Effector CD4-positive, alpha-beta T cell (primary cell): ENCODE data around the gene PLEKHA1.

Experiments
- DNase-seq: peaks from one replicate; pipeline ENCODE4 v3.0.0-alpha.2; 2020
- total RNA-seq: gene quantifications from one replicate; lab custom pipeline; 2026; lab: John Stamatoyannopoulos, UW

PLEKHA1 gene
- 121 reads per million, percentile 86 among the genes with 10 or more reads in this experiment for total RNA-seq

GRCh38 chr10:122374237-122374858 lies at the start of gene PLEKHA1:
Gene PLEKHA1 (plus strand): TSS chr10:122374708. CDS start chr10:122393201, 18,493 bp downstream.
- peak; percentile 90 for DNase-seq

- DNase-seq: no peak
These were observed 49.3 kb upstream of the PLEKHA1 start for GRCh38 chr10:122325235-122325634.

- no peak for DNase-seq
These were observed 48.1 kb upstream of the PLEKHA1 start for GRCh38 chr10:122326385-122326784.

GRCh38 chr10:122326806-122327205 lies 47.7 kb upstream of the PLEKHA1 start:
- no peak for DNase-seq

- DNase-seq: no peak
These were observed 47.0 kb upstream of the PLEKHA1 start for GRCh38 chr10:122327237-122328206.

- DNase-seq: no peak
These were observed 45.8 kb upstream of the PLEKHA1 start for GRCh38 chr10:122328676-122329075.

- no peak for DNase-seq
These were observed 45.1 kb upstream of the PLEKHA1 start for GRCh38 chr10:122329416-122329815.

GRCh38 chr10:122331100-122331499 lies 43.4 kb upstream of the PLEKHA1 start:
- no peak for DNase-seq

- no peak for DNase-seq
These were observed 42.7 kb upstream of the PLEKHA1 start for GRCh38 chr10:122331615-122332446.

GRCh38 chr10:122333037-122333436 lies 41.5 kb upstream of the PLEKHA1 start:
- DNase-seq: no peak

- no peak for DNase-seq
These were observed 38.2 kb upstream of the PLEKHA1 start for GRCh38 chr10:122336332-122336731.

GRCh38 chr10:122336961-122337360 lies 37.5 kb upstream of the PLEKHA1 start:
- no peak for DNase-seq

GRCh38 chr10:122338609-122339441 lies 35.7 kb upstream of the PLEKHA1 start:
- DNase-seq: no peak

GRCh38 chr10:122341141-122341810 lies 33.2 kb upstream of the PLEKHA1 start:
- no peak for DNase-seq

- peak; percentile 50 for DNase-seq
These were observed 32.0 kb upstream of the PLEKHA1 start for GRCh38 chr10:122342293-122343134.

- DNase-seq: no peak
These were observed 31.2 kb upstream of the PLEKHA1 start for GRCh38 chr10:122343135-122343800.

- DNase-seq: no peak
These were observed 30.6 kb upstream of the PLEKHA1 start for GRCh38 chr10:122343936-122344335.

GRCh38 chr10:122344741-122345258 lies 29.7 kb upstream of the PLEKHA1 start:
- DNase-seq: no peak

- DNase-seq: no peak
These were observed 28.1 kb upstream of the PLEKHA1 start for GRCh38 chr10:122346326-122346950.
